CD14-positive monocyte (primary cell): Measurements from ENCODE around the gene DNAJC27. TPM values are rescaled to one million over a fixed set of nuclear protein-coding genes. Genes with fewer than 3 reads are reported as not detected.
A peak's percentile ranks its signal among the peaks of the same experiment; 100 is the strongest.

Source experiments
- DNase-seq, 3 donors: peaks; one replicate each; pipeline ENCODE4 v3.0.0-alpha.2; 2011 to 2022
- H2AFZ ChIP-seq: 2 replicates; pipeline ENCODE4 v1.6.0; 2012; ENCODE audit warnings: mild to moderate bottlenecking, low read depth, low read length, inconsistent platforms; ENCODE audit not compliant: insufficient read depth, poor library complexity, severe bottlenecking
- H3K27ac ChIP-seq, 2 donors: 1 replicate in 1 of 2; 2 replicates in 1 of 2; pipeline ENCODE4 v1.5.1; 2012 to 2013; ENCODE audit warnings: low read length in 2 of 2, control low read depth in 1 of 2, inconsistent platforms in 1 of 2, low read depth in 1 of 2, mild to moderate bottlenecking in 1 of 2
- H3K27me3 ChIP-seq, 2 donors: one replicate each; pipeline versions ENCODE4 v1.6.0 to v1.6.1; 2011 to 2013; ENCODE audit warnings: low read length in 2 of 2; ENCODE audit not compliant: control insufficient read depth in 2 of 2, insufficient read depth in 2 of 2
- H3K36me3 ChIP-seq, 2 donors: replicated peaks in 1 of 2; 1 replicate in 1 of 2; 2 replicates in 1 of 2; pipeline versions ENCODE4 v1.5.1 to v1.6.1; 2012 to 2013; ENCODE audit warnings: low read length in 2 of 2, control low read depth in 1 of 2, inconsistent platforms in 1 of 2, mild to moderate bottlenecking in 1 of 2; ENCODE audit not compliant: insufficient read depth in 2 of 2, control insufficient read depth in 1 of 2
- H3K4me1 ChIP-seq, 2 donors: 1 replicate in 1 of 2; 2 replicates in 1 of 2; pipeline versions ENCODE4 v1.5.1 to v1.6.1; 2012 to 2013; ENCODE audit warnings: low read length in 2 of 2, control low read depth in 1 of 2, inconsistent platforms in 1 of 2, mild to moderate bottlenecking in 1 of 2, moderate library complexity in 1 of 2; ENCODE audit not compliant: insufficient read depth in 2 of 2, control insufficient read depth in 1 of 2
- H3K4me2 ChIP-seq: replicated peaks from 2 replicates; pipeline ENCODE3; 2012; ENCODE audit warnings: low read length, moderate library complexity, mild to moderate bottlenecking; ENCODE audit not compliant: poor library complexity, severe bottlenecking; ENCODE audit errors: extremely low read depth
- H3K4me3 ChIP-seq, 3 experiments: fragments of 200-600 bp in 1 of 3; sonication (generic) in 1 of 3; replicated peaks in 1 of 3; 1 replicate in 2 of 3; 2 replicates in 1 of 3; pipeline ENCODE4 v1.5.1; 2011 to 2013; ENCODE audit warnings: low read length in 3 of 3, mild to moderate bottlenecking in 3 of 3, control low read depth in 2 of 3, low read depth in 2 of 3, inconsistent platforms in 1 of 3, moderate library complexity in 1 of 3
- H3K79me2 ChIP-seq: 2 replicates; pipeline ENCODE4 v1.6.0; 2012; ENCODE audit warnings: mild to moderate bottlenecking, control low read depth, inconsistent platforms, low read length, moderate library complexity; ENCODE audit not compliant: insufficient read depth
- H3K9ac ChIP-seq: 2 replicates; pipeline ENCODE4 v1.6.0; 2017; ENCODE audit warnings: low read length, mild to moderate bottlenecking; ENCODE audit not compliant: insufficient read depth, poor library complexity, severe bottlenecking
- H3K9me3 ChIP-seq, 2 donors: replicated peaks in 1 of 2; 1 replicate in 1 of 2; 2 replicates in 1 of 2; pipeline versions ENCODE4 v1.5.1 to v1.6.1; 2012 to 2013; ENCODE audit warnings: low read length in 2 of 2, control low read depth in 1 of 2; ENCODE audit not compliant: control insufficient read depth in 1 of 2, insufficient read depth in 1 of 2
- H4K20me1 ChIP-seq: 2 replicates; pipeline ENCODE4 v1.6.0; 2012; ENCODE audit warnings: mild to moderate bottlenecking, low read length, control low read depth, moderate library complexity; ENCODE audit not compliant: insufficient read depth
- H3K27ac Mint-ChIP-seq, 7 donors: one replicate each; pipeline ENCODE4 v1.8.0; 2020; ENCODE audit warnings: mild to moderate bottlenecking in 7 of 7, mixed read lengths in 7 of 7, moderate library complexity in 6 of 7, inconsistent platforms in 2 of 7
- H3K27me3 Mint-ChIP-seq, 3 donors: one replicate each; pipeline ENCODE4 v1.8.0; 2021 to 2022; ENCODE audit warnings: low read depth in 3 of 3, mild to moderate bottlenecking in 3 of 3, mixed read lengths in 3 of 3, moderate library complexity in 3 of 3, inconsistent platforms in 1 of 3
- H3K36me3 Mint-ChIP-seq, 2 donors: one replicate each; pipeline ENCODE4 v1.8.0; 2020; ENCODE audit warnings: mixed read lengths in 2 of 2, inconsistent platforms in 1 of 2, mild to moderate bottlenecking in 1 of 2
- H3K4me1 Mint-ChIP-seq: one replicate; pipeline ENCODE4 v1.8.0; 2020; ENCODE audit warnings: mild to moderate bottlenecking, mixed read lengths
- H3K4me3 Mint-ChIP-seq, 2 donors: one replicate each; pipeline ENCODE4 v1.8.0; 2020; ENCODE audit warnings: mild to moderate bottlenecking in 2 of 2, mixed read lengths in 2 of 2, moderate library complexity in 1 of 2
- H3K9me3 Mint-ChIP-seq, 7 donors: one replicate each; pipeline ENCODE4 v1.8.0; 2020 to 2022; ENCODE audit warnings: mixed read lengths in 7 of 7, mild to moderate bottlenecking in 6 of 7, moderate library complexity in 6 of 7, inconsistent platforms in 2 of 7
- CTCF ChIP-seq: fragments of 200-600 bp; IDR thresholded peaks from one replicate; pipeline ENCODE4 v1.8.0; 2022; ENCODE audit warnings: antibody characterized with exemption, mild to moderate bottlenecking
- WGBS: methylation state at CpG from one replicate; pipeline ENCODE4 v1.1.5; 2013; ENCODE audit warnings: missing lambda C conversion rate; ENCODE audit not compliant: insufficient coverage; 5-methylcytosine and 5-hydroxymethylcytosine counted together
- intact Hi-C, 2 donors: fragments of 100-400 bp; cut with micrococcal nuclease; formaldehyde crosslinking; loops; one replicate each; pipeline versions ENCODE4 v1.15.0 to v1.15.1; 2023
- polyA plus RNA-seq, 3 donors: library from polyadenylated mRNA; depleted of rRNA in 1 of 3; unstranded in 2 of 3; stranded (reverse) in 1 of 3; fragments of 300-500 nt in 2 of 3; fragments of >200 nt in 1 of 3; fragmentation: Illumina TruSeq in 2 of 3; gene quantifications; 1 replicate in 2 of 3; 2 replicates in 1 of 3; pipeline ENCODE4 v1.2.3, GENCODE V29; 2012 to 2021

The DNAJC27 gene
- polyA plus RNA-seq, 3 donors, result 0.86 to 2.8 (median 2.2) TPM

DNA sequence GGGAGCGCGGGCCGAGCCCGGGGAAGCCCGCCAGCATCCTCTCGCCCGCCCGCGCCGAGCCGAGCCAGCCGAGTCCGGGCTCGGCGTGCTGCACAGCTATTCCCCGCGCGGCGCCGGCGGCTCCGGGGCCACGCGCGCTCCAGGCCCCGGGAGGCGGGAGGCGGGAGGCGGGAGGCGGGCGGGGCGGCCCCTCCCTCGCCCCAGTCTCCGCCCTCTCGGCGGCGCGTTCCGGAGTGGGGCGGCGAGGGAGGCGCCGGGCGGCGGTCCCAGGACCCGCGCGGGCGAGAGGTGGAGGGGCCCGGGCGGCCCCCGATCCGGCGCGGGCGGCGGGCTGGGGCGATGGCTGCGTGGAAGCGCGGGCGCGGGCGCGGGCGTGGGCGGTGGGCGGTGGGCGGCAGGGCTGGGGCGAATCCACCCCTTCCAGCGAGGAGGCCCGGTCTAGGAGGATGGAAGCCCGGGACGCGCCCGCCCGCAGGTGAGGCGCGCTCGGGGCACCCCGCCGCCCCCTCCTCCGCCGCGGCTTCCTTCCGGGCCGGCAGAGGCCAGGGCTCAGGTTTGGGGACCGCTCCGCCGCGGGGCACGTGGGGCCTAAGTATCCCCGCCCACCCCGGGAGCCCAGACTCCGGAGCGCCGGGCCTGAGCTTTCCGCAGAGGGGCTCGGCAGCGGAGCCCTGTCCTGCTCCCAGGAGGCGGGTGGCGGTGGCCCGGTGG lies 51.5 kb downstream of the DNAJC27 start, which contains the start of gene ADCY3:
ADCY3 (minus strand) TSS at position 140 of the 711 bp plus-strand sequence. CDS start 1,250 bp downstream, outside the sequence.
- under 1% methylated on average over 103 of the region's 103 CpGs for WGBS
- H3K4me3 Mint-ChIP-seq, result peak within 1 kb of the TSS; percentile 85 to 92
- peaks cover 10 to 17% of the 10 kb centered on the region in 2 donors for H3K4me1 ChIP-seq
- H3K27me3 Mint-ChIP-seq, result peaks cover 17 to 27% (median 18%) of the 10 kb centered on the region in 3 donors
- intact Hi-C loops, result no loop called here
- H3K9ac ChIP-seq, result peak within 1 kb of the TSS; percentile 51
- TF ChIP-seq CTCF, result no peak
- H3K79me2 ChIP-seq, result no peaks in the 10 kb centered on the region
- no peak within 1 kb of the TSS for H3K27ac ChIP-seq
- peaks cover 4 to 10% of the 10 kb centered on the region in 2 donors for H3K36me3 Mint-ChIP-seq
- H3K4me1 Mint-ChIP-seq, result peaks cover 30% of the 10 kb centered on the region
- H3K4me3 ChIP-seq, result peak within 1 kb of the TSS; percentile 33 to 72 (median 34)
- no peak within 1 kb of the TSS for H3K27ac Mint-ChIP-seq
- peak in 2 of 3 donors; percentile 12 to 15 for DNase-seq
- peak within 1 kb of the TSS; percentile 78 for H3K4me2 ChIP-seq
- H4K20me1 ChIP-seq, result no peaks in the 10 kb centered on the region
- no peaks in the 10 kb centered on the region for H3K36me3 ChIP-seq
- H3K9me3 Mint-ChIP-seq, result no peaks in the 10 kb centered on the region
- no peaks in the 10 kb centered on the region for H3K9me3 ChIP-seq
- H3K27me3 ChIP-seq, result peaks cover 4 to 20% of the 10 kb centered on the region in 2 donors
- H2AFZ ChIP-seq, result peak within 1 kb of the TSS; percentile 77

DNA sequence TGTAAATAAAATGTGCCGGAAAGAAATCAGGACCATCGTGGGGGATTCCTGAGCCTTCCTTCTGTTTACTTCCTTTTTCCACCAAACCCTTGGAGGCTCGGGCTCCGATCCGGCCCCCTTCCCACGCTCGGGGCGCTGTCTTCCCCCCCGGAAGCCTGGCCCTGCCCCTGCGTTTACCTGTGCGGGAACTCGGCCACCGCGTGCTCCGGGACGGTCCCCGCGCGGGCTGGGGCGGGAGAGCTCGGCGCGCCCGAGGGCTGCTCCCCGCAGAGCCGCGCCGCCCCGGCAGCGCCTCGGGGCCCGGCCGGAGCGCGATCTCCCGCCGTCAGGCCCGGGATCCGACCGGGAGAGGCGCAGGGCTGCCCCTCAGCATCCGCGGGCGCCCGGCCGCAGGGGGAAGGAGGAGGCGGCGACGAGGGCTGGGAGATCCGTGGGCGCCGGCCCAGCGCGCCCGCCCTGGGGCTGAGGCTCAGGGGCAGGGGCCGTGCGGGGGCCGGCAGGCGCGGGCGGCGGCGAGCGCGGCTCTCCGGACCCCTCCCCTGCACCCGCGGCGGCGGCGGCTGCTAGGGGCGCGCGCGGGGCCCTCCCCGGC lies 52.2 kb downstream of the DNAJC27 start:
- Mint-ChIP-seq H3K9me3 (peaks cover 0 to 1% (median 0%) of the 10 kb centered on the region in 7 donors), H3K36me3 (peaks cover 9 to 13% of the 10 kb centered on the region in 2 donors), H3K27ac (no peak overlapping the region), H3K4me1 (peaks cover 30% of the 10 kb centered on the region), H3K4me3 (peak overlapping the region; percentile 85 to 92), H3K27me3 (peaks cover 17 to 27% (median 21%) of the 10 kb centered on the region in 3 donors)
- peak overlapping the region; percentile 67 for H2AFZ ChIP-seq
- intact Hi-C loops, result no loop called here
- WGBS, result under 1% methylated on average over 75 of the region's 76 CpGs
- no peak overlapping the region for H3K27ac ChIP-seq
- H3K27me3 ChIP-seq, result peaks cover 4 to 20% of the 10 kb centered on the region in 2 donors
- no peaks in the 10 kb centered on the region for H3K9me3 ChIP-seq
- H3K79me2 ChIP-seq, result no peaks in the 10 kb centered on the region
- H3K4me2 ChIP-seq, result peak overlapping the region; percentile 78
- peak overlapping the region; percentile 40 for H3K9ac ChIP-seq
- peak overlapping the region; percentile 33 to 68 (median 34) for H3K4me3 ChIP-seq
- no peak for TF ChIP-seq CTCF
- peaks cover 10 to 17% of the 10 kb centered on the region in 2 donors for H3K4me1 ChIP-seq
- H3K36me3 ChIP-seq, result no peaks in the 10 kb centered on the region
- no peaks in the 10 kb centered on the region for H4K20me1 ChIP-seq
- DNase-seq, result peak in 1 of 3 donors; percentile 30
